Activated naive CD8-positive, alpha-beta T cell treated with anti-CD3 and anti-CD28 coated beads for 36 hours (primary cell): ENCODE data around the gene TAS2R46. TPM values are rescaled to one million over a fixed set of nuclear protein-coding genes. Genes with fewer than 3 reads are reported as not detected.
"Not testable (repeated sequence)": the region's sequence is repeated elsewhere in the genome, so short reads cannot be mapped to it uniquely, and the experiment has no call there.

Source experiments
- DNase-seq: peaks from one replicate; pipeline ENCODE4 v3.0.0; 2021
- H3K27ac Mint-ChIP-seq: one replicate; pipeline ENCODE4 v1.8.0; 2022; ENCODE audit warnings: mild to moderate bottlenecking, moderate library complexity, mixed read lengths
- H3K27me3 Mint-ChIP-seq: one replicate; pipeline ENCODE4 v1.8.0; 2022; ENCODE audit warnings: mild to moderate bottlenecking, mixed read lengths
- H3K36me3 Mint-ChIP-seq: one replicate; pipeline ENCODE4 v1.8.0; 2021; ENCODE audit warnings: mild to moderate bottlenecking, mixed read lengths
- H3K4me1 Mint-ChIP-seq: one replicate; pipeline ENCODE4 v1.8.0; 2021; ENCODE audit warnings: mixed read lengths
- H3K4me3 Mint-ChIP-seq: one replicate; pipeline ENCODE4 v1.8.0; 2022; ENCODE audit warnings: mild to moderate bottlenecking, moderate library complexity, mixed read lengths
- H3K9me3 Mint-ChIP-seq: one replicate; pipeline ENCODE4 v1.8.0; 2022; ENCODE audit warnings: mixed read lengths
- total RNA-seq, 2 experiments: library from RNA; stranded (reverse); gene quantifications; one replicate each; pipeline ENCODE4 v1.2.3, GENCODE V29; 2021

TAS2R46 gene
- total RNA-seq: under 1 TPM; 0.39 to 0.48 TPM

GRCh38 chr12:11062194-11062593 is at the start of gene TAS2R46:
TAS2R46 (minus strand) TSS chr12:11062294; CDS start chr12:11062294, 0 bp downstream.
- H3K4me1 Mint-ChIP-seq: peaks cover 14% of the 10 kb centered on the region
- H3K27me3 Mint-ChIP-seq, DNase-seq, H3K27ac Mint-ChIP-seq, H3K4me3 Mint-ChIP-seq, H3K9me3 Mint-ChIP-seq: not testable (repeated sequence)
- H3K36me3 Mint-ChIP-seq: peaks cover 17% of the 10 kb centered on the region

GRCh38 chr12:11111213-11111612 is 49.1 kb upstream of the TAS2R46 start:
- H3K27ac Mint-ChIP-seq: not testable (repeated sequence)

GRCh38 chr12:11108862-11109261 is 46.8 kb upstream of the TAS2R46 start:
- Mint-ChIP-seq H3K27me3 (no peaks in the 10 kb centered on the region), H3K4me1 (peaks cover 33% of the 10 kb centered on the region), H3K9me3 (peaks cover 45% of the 10 kb centered on the region), H3K36me3 (peaks cover 83% of the 10 kb centered on the region), H3K4me3 (no peak overlapping the region), H3K27ac (no peak overlapping the region)
- DNase-seq: no peak

More at GRCh38 chr12:11111213-11111612, 49.1 kb upstream of the TAS2R46 start:
- peaks cover 39% of the 10 kb centered on the region for H3K4me1 Mint-ChIP-seq
- peaks cover 58% of the 10 kb centered on the region for H3K9me3 Mint-ChIP-seq
- not testable (repeated sequence) for DNase-seq, H3K27me3 Mint-ChIP-seq, H3K4me3 Mint-ChIP-seq
- H3K36me3 Mint-ChIP-seq: peaks cover 94% of the 10 kb centered on the region

- Mint-ChIP-seq H3K36me3 (peaks cover 80% of the 10 kb centered on the region), H3K27me3 (no peaks in the 10 kb centered on the region), H3K9me3 (peaks cover 42% of the 10 kb centered on the region), H3K27ac (no peak overlapping the region), H3K4me3 (no peak overlapping the region), H3K4me1 (peaks cover 25% of the 10 kb centered on the region)
- DNase-seq: no peak
These were observed 45.6 kb upstream of the TAS2R46 start for GRCh38 chr12:11107719-11108118.

GRCh38 chr12:11106288-11106687 is 44.2 kb upstream of the TAS2R46 start:
- Mint-ChIP-seq H3K27me3 (no peaks in the 10 kb centered on the region), H3K4me3 (no peak overlapping the region), H3K4me1 (peaks cover 23% of the 10 kb centered on the region), H3K27ac (no peak overlapping the region), H3K36me3 (peaks cover 77% of the 10 kb centered on the region), H3K9me3 (peaks cover 33% of the 10 kb centered on the region)
- no peak for DNase-seq

- no peak overlapping the region for H3K4me3 Mint-ChIP-seq
- H3K4me1 Mint-ChIP-seq: peaks cover 18% of the 10 kb centered on the region
- no peaks in the 10 kb centered on the region for H3K27me3 Mint-ChIP-seq
- peaks cover 26% of the 10 kb centered on the region for H3K9me3 Mint-ChIP-seq
- no peak for DNase-seq
- H3K36me3 Mint-ChIP-seq: peaks cover 72% of the 10 kb centered on the region
- H3K27ac Mint-ChIP-seq: no peak overlapping the region
These were observed 43.5 kb upstream of the TAS2R46 start for GRCh38 chr12:11105546-11105945.

- peaks cover 11% of the 10 kb centered on the region for H3K9me3 Mint-ChIP-seq
- H3K36me3 Mint-ChIP-seq: peaks cover 30% of the 10 kb centered on the region
- H3K27ac Mint-ChIP-seq, H3K4me3 Mint-ChIP-seq, H3K27me3 Mint-ChIP-seq, DNase-seq, H3K4me1 Mint-ChIP-seq: not testable (repeated sequence)
These were observed 32.8 kb upstream of the TAS2R46 start for GRCh38 chr12:11094910-11095309.

- peaks cover 13% of the 10 kb centered on the region for H3K36me3 Mint-ChIP-seq
- no peak for DNase-seq
- no peaks in the 10 kb centered on the region for H3K4me1 Mint-ChIP-seq
- H3K9me3 Mint-ChIP-seq: no peaks in the 10 kb centered on the region
- no peak within 1 kb of the TSS for H3K27ac Mint-ChIP-seq
- H3K4me3 Mint-ChIP-seq: no peak within 1 kb of the TSS
- H3K27me3 Mint-ChIP-seq: no peaks in the 10 kb centered on the region
These were observed 30.0 kb upstream of the TAS2R46 start, which contains the start of gene TAS2R43 for GRCh38 chr12:11092128-11092527. TAS2R43 (minus strand) TSS chr12:11092313; CDS start chr12:11092229, 84 bp downstream.

GRCh38 chr12:11089246-11089645 is 27.2 kb upstream of the TAS2R46 start:
- H3K27me3 Mint-ChIP-seq: no peaks in the 10 kb centered on the region
- no peak overlapping the region for H3K4me3 Mint-ChIP-seq
- peaks cover 26% of the 10 kb centered on the region for H3K36me3 Mint-ChIP-seq
- no peaks in the 10 kb centered on the region for H3K9me3 Mint-ChIP-seq
- peaks cover 5% of the 10 kb centered on the region for H3K4me1 Mint-ChIP-seq
- H3K27ac Mint-ChIP-seq: no peak overlapping the region
- no peak for DNase-seq

GRCh38 chr12:11085419-11085818 is 23.3 kb upstream of the TAS2R46 start:
- no peaks in the 10 kb centered on the region for H3K27me3 Mint-ChIP-seq
- no peak for DNase-seq
- H3K9me3 Mint-ChIP-seq: peaks cover 10% of the 10 kb centered on the region
- no peak overlapping the region for H3K4me3 Mint-ChIP-seq
- H3K27ac Mint-ChIP-seq: no peak overlapping the region
- peaks cover 25% of the 10 kb centered on the region for H3K36me3 Mint-ChIP-seq
- H3K4me1 Mint-ChIP-seq: peaks cover 5% of the 10 kb centered on the region

GRCh38 chr12:11081987-11082386 is 19.9 kb upstream of the TAS2R46 start:
- H3K27me3 Mint-ChIP-seq: no peaks in the 10 kb centered on the region
- no peak overlapping the region for H3K4me3 Mint-ChIP-seq
- H3K36me3 Mint-ChIP-seq: peaks cover 40% of the 10 kb centered on the region
- no peak overlapping the region for H3K27ac Mint-ChIP-seq
- peaks cover 11% of the 10 kb centered on the region for H3K9me3 Mint-ChIP-seq
- H3K4me1 Mint-ChIP-seq: peaks cover 5% of the 10 kb centered on the region
- no peak for DNase-seq

- DNase-seq: no peak
- Mint-ChIP-seq H3K4me3 (no peak overlapping the region), H3K4me1 (peaks cover 1% of the 10 kb centered on the region), H3K27ac (no peak overlapping the region), H3K9me3 (peaks cover 7% of the 10 kb centered on the region), H3K36me3 (peaks cover 25% of the 10 kb centered on the region), H3K27me3 (no peaks in the 10 kb centered on the region)
These were observed 16.2 kb upstream of the TAS2R46 start for GRCh38 chr12:11078246-11078645.

GRCh38 chr12:11075642-11076041 is 13.5 kb upstream of the TAS2R46 start:
- Mint-ChIP-seq H3K9me3 (peaks cover 3% of the 10 kb centered on the region), H3K27ac (no peak overlapping the region), H3K36me3 (peaks cover 28% of the 10 kb centered on the region), H3K4me3 (no peak overlapping the region), H3K4me1 (peaks cover 1% of the 10 kb centered on the region), H3K27me3 (no peaks in the 10 kb centered on the region)
- no peak for DNase-seq

GRCh38 chr12:11071414-11071813 is 9.3 kb upstream of the TAS2R46 start:
- H3K27ac Mint-ChIP-seq: no peak overlapping the region
- peaks cover 30% of the 10 kb centered on the region for H3K36me3 Mint-ChIP-seq
- H3K27me3 Mint-ChIP-seq: no peaks in the 10 kb centered on the region
- H3K4me1 Mint-ChIP-seq: peaks cover 1% of the 10 kb centered on the region
- peaks cover 1% of the 10 kb centered on the region for H3K9me3 Mint-ChIP-seq
- no peak for DNase-seq
- H3K4me3 Mint-ChIP-seq: no peak overlapping the region

- Mint-ChIP-seq H3K9me3 (peaks cover 1% of the 10 kb centered on the region), H3K27ac (no peak overlapping the region), H3K4me1 (peaks cover 1% of the 10 kb centered on the region), H3K4me3 (no peak overlapping the region), H3K27me3 (no peaks in the 10 kb centered on the region), H3K36me3 (peaks cover 30% of the 10 kb centered on the region)
- DNase-seq: no peak
These were observed 8.9 kb upstream of the TAS2R46 start for GRCh38 chr12:11070999-11071398.

- DNase-seq: no peak
- H3K27me3 Mint-ChIP-seq: no peaks in the 10 kb centered on the region
- H3K36me3 Mint-ChIP-seq: peaks cover 36% of the 10 kb centered on the region
- no peak overlapping the region for H3K27ac Mint-ChIP-seq
- H3K9me3 Mint-ChIP-seq: peaks cover 1% of the 10 kb centered on the region
- H3K4me3 Mint-ChIP-seq: no peak overlapping the region
- no peaks in the 10 kb centered on the region for H3K4me1 Mint-ChIP-seq
These were observed 7.8 kb upstream of the TAS2R46 start for GRCh38 chr12:11069854-11070365.
